AG04449 (cell line): ENCODE data around the gene PDZD2.

ENCODE experiments used
- CTCF ChIA-PET: fragments of 350-600 bp; formaldehyde crosslinking; extraction: SDS; loops from one replicate; lab custom pipeline; 2021; ENCODE audit warnings: antibody characterized with exemption; lab: Yijun Ruan, JAX
- POLR2A ChIA-PET: fragments of 400-600, 350-600 bp; formaldehyde crosslinking; extraction: SDS; loops from one replicate; lab custom pipeline; 2020; ENCODE audit warnings: antibody characterized with exemption, inconsistent platforms; lab: Yijun Ruan, JAX
- DNase-seq: peaks from one replicate; pipeline ENCODE4 v3.0.0-alpha.2; 2010; ENCODE audit warnings: low read depth, low spot score
- H3K4me3 ChIP-seq: 2 replicates; pipeline ENCODE4 v1.5.1; 2011; ENCODE audit warnings: low read depth, mild to moderate bottlenecking, control low read depth, low read length
- TF ChIP-seq, protein P1 (sequence below): IDR thresholded peaks from one replicate; pipeline ENCODE4 v1.5.1; 2011; ENCODE audit warnings: mild to moderate bottlenecking, moderate library complexity, low read length, control low read depth, inconsistent platforms; ENCODE audit not compliant: insufficient read depth; ENCODE audit errors: missing control alignments

The PDZD2 gene

GRCh38 chr5:31750215-31750614 is 111.3 kb downstream of the PDZD2 start:
- CTCF ChIA-PET: no interaction called here
- TF ChIP-seq, protein P1, sequence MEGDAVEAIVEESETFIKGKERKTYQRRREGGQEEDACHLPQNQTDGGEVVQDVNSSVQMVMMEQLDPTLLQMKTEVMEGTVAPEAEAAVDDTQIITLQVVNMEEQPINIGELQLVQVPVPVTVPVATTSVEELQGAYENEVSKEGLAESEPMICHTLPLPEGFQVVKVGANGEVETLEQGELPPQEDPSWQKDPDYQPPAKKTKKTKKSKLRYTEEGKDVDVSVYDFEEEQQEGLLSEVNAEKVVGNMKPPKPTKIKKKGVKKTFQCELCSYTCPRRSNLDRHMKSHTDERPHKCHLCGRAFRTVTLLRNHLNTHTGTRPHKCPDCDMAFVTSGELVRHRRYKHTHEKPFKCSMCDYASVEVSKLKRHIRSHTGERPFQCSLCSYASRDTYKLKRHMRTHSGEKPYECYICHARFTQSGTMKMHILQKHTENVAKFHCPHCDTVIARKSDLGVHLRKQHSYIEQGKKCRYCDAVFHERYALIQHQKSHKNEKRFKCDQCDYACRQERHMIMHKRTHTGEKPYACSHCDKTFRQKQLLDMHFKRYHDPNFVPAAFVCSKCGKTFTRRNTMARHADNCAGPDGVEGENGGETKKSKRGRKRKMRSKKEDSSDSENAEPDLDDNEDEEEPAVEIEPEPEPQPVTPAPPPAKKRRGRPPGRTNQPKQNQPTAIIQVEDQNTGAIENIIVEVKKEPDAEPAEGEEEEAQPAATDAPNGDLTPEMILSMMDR: no peak
- no peak for DNase-seq

DNA sequence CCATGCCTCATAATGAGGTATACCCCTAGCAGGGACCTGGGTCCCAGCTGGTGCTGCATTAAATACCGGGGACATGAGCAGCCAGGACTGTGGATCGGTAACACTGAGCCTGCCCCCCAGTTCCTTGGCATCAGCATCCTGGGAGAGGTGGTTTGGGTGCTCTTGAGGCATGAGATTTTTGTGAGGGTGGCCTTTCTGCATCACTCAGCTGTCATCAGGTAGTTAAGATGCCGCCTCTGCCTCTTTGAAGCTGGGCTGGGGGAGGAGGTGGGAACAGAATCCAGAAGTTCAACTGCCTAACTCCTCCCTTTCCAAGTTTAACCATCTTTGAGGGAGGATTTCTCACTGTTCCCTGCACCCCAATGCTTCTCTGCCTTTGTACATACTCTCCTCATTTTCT is 112.7 kb downstream of the PDZD2 start:
- ChIA-PET POLR2A (no interaction called here), CTCF (no interaction called here)
- TF ChIP-seq, protein P1: no peak
- DNase-seq: no peak
- H3K4me3 ChIP-seq: no peak overlapping the region

More at GRCh38 chr5:31750215-31750614, 111.3 kb downstream of the PDZD2 start:
- H3K4me3 ChIP-seq: no peak overlapping the region
- POLR2A ChIA-PET: no interaction called here

- TF ChIP-seq, protein P1: no peak
- ChIA-PET CTCF (no interaction called here), POLR2A (no interaction called here)
- no peak for DNase-seq
- H3K4me3 ChIP-seq: no peak overlapping the region
Observed at GRCh38 chr5:31753700-31754357, 114.9 kb downstream of the PDZD2 start.

- ChIA-PET CTCF (no interaction called here), POLR2A (no interaction called here)
- TF ChIP-seq, protein P1: no peak
- no peak overlapping the region for H3K4me3 ChIP-seq
- DNase-seq: no peak
Observed at GRCh38 chr5:31754358-31754704, 115.4 kb downstream of the PDZD2 start.

DNA sequence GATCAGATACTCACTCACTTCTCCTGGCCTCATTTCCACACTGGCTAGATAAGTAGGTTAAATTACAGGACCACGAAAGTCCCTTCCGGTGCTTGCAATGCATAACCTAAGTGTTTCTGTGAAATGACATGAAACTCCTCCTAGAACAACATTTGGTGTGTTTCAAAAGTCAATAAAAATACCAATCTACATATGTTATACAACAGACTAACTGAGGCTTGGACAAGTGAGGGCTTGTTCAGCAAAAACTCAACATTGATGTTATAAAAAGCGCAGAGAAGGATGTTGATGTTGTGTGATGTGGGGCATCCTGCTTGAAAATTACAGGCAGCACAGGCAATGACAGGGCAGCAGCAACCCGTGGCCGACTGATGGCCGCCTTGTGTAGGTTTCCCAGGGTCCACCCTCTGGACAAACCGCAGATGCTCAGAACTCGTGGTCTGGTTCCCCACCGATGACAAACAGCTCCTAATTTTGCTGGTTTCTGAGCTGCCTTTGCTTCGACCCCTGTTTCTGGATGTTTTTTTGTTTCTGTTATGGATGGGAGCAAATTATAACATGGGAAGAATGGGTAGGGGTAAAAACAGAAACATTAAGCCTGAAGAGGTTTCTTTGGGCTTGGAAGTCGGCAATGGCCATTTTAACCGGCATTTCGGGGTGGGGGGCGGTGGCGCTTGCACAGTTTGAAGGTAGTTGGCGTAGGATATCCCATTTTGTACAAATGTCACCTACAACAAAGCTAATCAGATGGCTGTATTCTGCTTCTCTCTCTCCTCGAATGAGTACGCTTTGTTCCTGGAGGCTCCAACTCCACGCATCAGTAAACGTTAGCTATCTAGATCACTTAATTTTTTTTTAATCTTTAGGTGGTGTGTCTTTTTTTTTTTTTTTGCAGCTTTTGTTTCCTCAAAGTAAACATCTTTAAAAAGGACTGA is 116.1 kb downstream of the PDZD2 start:
- no peak for DNase-seq
- TF ChIP-seq, protein P1: no peak
- CTCF ChIA-PET: no interaction called here
- POLR2A ChIA-PET: no interaction called here
- no peak overlapping the region for H3K4me3 ChIP-seq

GRCh38 chr5:31755676-31756230 is 116.8 kb downstream of the PDZD2 start:
- CTCF ChIA-PET: no interaction called here
- POLR2A ChIA-PET: no interaction called here

More at GRCh38 chr5:31755676-31756230, 116.8 kb downstream of the PDZD2 start:
- no peak for DNase-seq
- TF ChIP-seq, protein P1: no peak
- H3K4me3 ChIP-seq: no peak overlapping the region
